22Rv1 (cell line): ENCODE results near the gene ZIC4.

Experiments
- ZFX ChIP-seq: fragments of 450-650 bp; IDR thresholded peaks from 2 replicates; pipeline ENCODE4 v1.6.1; 2017; ENCODE audit warnings: antibody characterized with exemption, borderline replicate concordance
- TF ChIP-seq, protein P1 (sequence below): fragments of 450-650 bp; IDR thresholded peaks from 2 replicates; pipeline ENCODE4 v1.5.1; 2017; ENCODE audit warnings: mild to moderate bottlenecking

DNA sequence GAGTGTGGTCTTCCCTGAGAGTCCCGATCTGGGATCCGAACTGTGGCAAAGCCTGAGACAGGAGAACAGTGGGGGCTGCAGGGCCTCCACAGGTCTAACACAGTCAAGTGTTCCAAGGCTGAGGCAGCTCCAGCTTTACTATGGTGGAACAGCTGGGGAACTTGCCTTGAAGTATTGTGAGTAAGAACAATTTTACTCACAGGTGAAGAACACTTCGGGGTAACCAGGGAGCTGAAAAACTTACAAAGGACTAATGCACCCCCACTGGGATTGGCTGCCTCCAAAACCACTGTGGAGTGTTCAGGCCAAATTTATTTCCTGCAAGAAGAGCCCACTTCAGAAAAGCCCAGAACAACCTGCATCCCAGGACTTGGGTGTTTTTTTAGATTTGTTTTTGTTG lies 25.4 kb downstream of the ZIC4 start:
- TF ChIP-seq, protein P1, sequence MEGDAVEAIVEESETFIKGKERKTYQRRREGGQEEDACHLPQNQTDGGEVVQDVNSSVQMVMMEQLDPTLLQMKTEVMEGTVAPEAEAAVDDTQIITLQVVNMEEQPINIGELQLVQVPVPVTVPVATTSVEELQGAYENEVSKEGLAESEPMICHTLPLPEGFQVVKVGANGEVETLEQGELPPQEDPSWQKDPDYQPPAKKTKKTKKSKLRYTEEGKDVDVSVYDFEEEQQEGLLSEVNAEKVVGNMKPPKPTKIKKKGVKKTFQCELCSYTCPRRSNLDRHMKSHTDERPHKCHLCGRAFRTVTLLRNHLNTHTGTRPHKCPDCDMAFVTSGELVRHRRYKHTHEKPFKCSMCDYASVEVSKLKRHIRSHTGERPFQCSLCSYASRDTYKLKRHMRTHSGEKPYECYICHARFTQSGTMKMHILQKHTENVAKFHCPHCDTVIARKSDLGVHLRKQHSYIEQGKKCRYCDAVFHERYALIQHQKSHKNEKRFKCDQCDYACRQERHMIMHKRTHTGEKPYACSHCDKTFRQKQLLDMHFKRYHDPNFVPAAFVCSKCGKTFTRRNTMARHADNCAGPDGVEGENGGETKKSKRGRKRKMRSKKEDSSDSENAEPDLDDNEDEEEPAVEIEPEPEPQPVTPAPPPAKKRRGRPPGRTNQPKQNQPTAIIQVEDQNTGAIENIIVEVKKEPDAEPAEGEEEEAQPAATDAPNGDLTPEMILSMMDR = no peak
- TF ChIP-seq ZFX = no peak
